Endothelial cell of umbilical vein (primary cell): ENCODE measurements around the gene HAPLN2.

Experiments
- EZH2 ChIP-seq: IDR thresholded peaks from 2 replicates; pipeline ENCODE4 v1.6.1; 2012; ENCODE audit warnings: borderline replicate concordance, low read depth, mild to moderate bottlenecking, moderate library complexity, low read length, inconsistent platforms; ENCODE audit not compliant: severe bottlenecking
- GATA2 ChIP-seq: IDR thresholded peaks from 2 replicates; pipeline ENCODE4 v1.7.0; 2011; ENCODE audit warnings: low read depth, mild to moderate bottlenecking, moderate library complexity, mixed read lengths, low read length; ENCODE audit not compliant: insufficient read length, insufficient read depth
- JUN ChIP-seq: IDR thresholded peaks from 2 replicates; pipeline ENCODE4 v1.6.1; 2011; ENCODE audit warnings: borderline replicate concordance, low read depth; ENCODE audit not compliant: insufficient read length, insufficient read depth
- MYC ChIP-seq: IDR thresholded peaks from one replicate; pipeline ENCODE4 v1.6.1; 2011; ENCODE audit warnings: mild to moderate bottlenecking, low read depth, low read length
- POLR2A ChIP-seq: IDR thresholded peaks from 2 replicates; pipeline ENCODE4 v1.6.1; 2012; ENCODE audit warnings: low read depth, mild to moderate bottlenecking, control low read depth, low read length
- POLR2AphosphoS5 ChIP-seq: IDR thresholded peaks from 2 replicates; pipeline ENCODE4 v1.6.1; 2012; ENCODE audit warnings: low read depth, mild to moderate bottlenecking, control low read depth, low read length, moderate library complexity; ENCODE audit not compliant: insufficient read depth
- TF ChIP-seq, protein P1 (sequence below), 2 donors: IDR thresholded peaks; 1 replicate in 1 of 2; 2 replicates in 1 of 2; pipeline ENCODE4 v1.5.1; 2011; ENCODE audit warnings: low read length in 2 of 2, mild to moderate bottlenecking in 2 of 2, moderate library complexity in 2 of 2, control low read depth in 1 of 2, inconsistent platforms in 1 of 2, low read depth in 1 of 2; ENCODE audit not compliant: insufficient read depth in 1 of 2; ENCODE audit errors: extremely low read depth in 1 of 2

DNA sequence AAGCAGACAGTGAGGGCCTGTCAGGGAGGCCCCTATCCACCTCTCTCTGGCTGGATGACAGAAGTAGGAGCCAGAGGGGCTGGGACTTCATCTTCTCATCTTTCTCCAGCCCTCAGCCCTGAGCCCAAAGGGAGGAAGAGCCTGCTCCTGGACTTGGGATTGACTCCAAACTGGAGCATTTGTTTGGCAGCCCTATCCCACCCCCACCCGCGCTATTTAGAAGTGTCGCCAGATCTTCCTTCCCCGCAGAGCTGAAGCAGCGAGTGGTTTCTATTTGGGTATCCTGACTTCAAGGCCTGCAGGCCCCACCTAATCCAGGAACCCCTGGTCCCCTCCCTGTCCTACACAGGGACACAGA, 48.4 kb downstream of the HAPLN2 start:
- TF ChIP-seq, protein P1, sequence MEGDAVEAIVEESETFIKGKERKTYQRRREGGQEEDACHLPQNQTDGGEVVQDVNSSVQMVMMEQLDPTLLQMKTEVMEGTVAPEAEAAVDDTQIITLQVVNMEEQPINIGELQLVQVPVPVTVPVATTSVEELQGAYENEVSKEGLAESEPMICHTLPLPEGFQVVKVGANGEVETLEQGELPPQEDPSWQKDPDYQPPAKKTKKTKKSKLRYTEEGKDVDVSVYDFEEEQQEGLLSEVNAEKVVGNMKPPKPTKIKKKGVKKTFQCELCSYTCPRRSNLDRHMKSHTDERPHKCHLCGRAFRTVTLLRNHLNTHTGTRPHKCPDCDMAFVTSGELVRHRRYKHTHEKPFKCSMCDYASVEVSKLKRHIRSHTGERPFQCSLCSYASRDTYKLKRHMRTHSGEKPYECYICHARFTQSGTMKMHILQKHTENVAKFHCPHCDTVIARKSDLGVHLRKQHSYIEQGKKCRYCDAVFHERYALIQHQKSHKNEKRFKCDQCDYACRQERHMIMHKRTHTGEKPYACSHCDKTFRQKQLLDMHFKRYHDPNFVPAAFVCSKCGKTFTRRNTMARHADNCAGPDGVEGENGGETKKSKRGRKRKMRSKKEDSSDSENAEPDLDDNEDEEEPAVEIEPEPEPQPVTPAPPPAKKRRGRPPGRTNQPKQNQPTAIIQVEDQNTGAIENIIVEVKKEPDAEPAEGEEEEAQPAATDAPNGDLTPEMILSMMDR (IDR thresholded peaks at IDR 0.05; ENCODE audit: extremely low read depth in 1 of 2, insufficient read depth in 1 of 2, low read depth in 1 of 2, low read length in 2 of 2): no peak
- no peak for TF ChIP-seq POLR2AphosphoS5
- no peak for TF ChIP-seq MYC
- TF ChIP-seq EZH2: no peak
- no peak for TF ChIP-seq POLR2A
- TF ChIP-seq JUN: no peak
- TF ChIP-seq GATA2: no peak
